H9 (cell line): ENCODE measurements around the gene ABR. TPM values are rescaled to one million over a fixed set of nuclear protein-coding genes. Genes with fewer than 3 reads are reported as not detected.

Experiments
- DNase-seq: peaks from one replicate; pipeline ENCODE4 v3.0.0-alpha.2; 2017
- H2AFZ ChIP-seq: one replicate; pipeline ENCODE4 v1.6.1; 2013; ENCODE audit warnings: mild to moderate bottlenecking, low read length, control low read depth, moderate library complexity
- H2AK5ac ChIP-seq: 2 replicates; pipeline ENCODE4 v1.6.1; 2013; ENCODE audit warnings: low read length, control low read depth, mixed read lengths; ENCODE audit not compliant: insufficient read length
- H2BK120ac ChIP-seq: one replicate; pipeline ENCODE4 v1.6.1; 2013; ENCODE audit warnings: low read depth, mild to moderate bottlenecking, low read length, control low read depth, inconsistent platforms; ENCODE audit not compliant: poor library complexity, severe bottlenecking
- H2BK12ac ChIP-seq: 2 replicates; pipeline ENCODE4 v1.6.1; 2013; ENCODE audit warnings: low read length, control low read depth, mixed read lengths, low read depth; ENCODE audit not compliant: insufficient read length
- H2BK15ac ChIP-seq: 2 replicates; pipeline ENCODE4 v1.6.1; 2013; ENCODE audit warnings: low read depth, low read length, control low read depth
- H2BK20ac ChIP-seq: one replicate; pipeline ENCODE4 v1.6.1; 2013; ENCODE audit warnings: low read depth, mild to moderate bottlenecking, low read length, control low read depth, inconsistent platforms; ENCODE audit not compliant: poor library complexity, severe bottlenecking
- H2BK5ac ChIP-seq: 2 replicates; pipeline ENCODE4 v1.6.1; 2013; ENCODE audit warnings: low read length, control low read depth, mixed read lengths; ENCODE audit not compliant: insufficient read length
- H3K14ac ChIP-seq: 2 replicates; pipeline ENCODE4 v1.6.1; 2013; ENCODE audit warnings: low read length, control low read depth; ENCODE audit not compliant: insufficient read depth
- H3K18ac ChIP-seq: 2 replicates; pipeline ENCODE4 v1.6.1; 2013; ENCODE audit warnings: low read depth, mild to moderate bottlenecking, mixed read lengths, low read length, control low read depth; ENCODE audit not compliant: insufficient read length
- H3K23ac ChIP-seq: 2 replicates; pipeline ENCODE4 v1.6.1; 2013; ENCODE audit warnings: low read length, control low read depth, mixed read lengths, low read depth; ENCODE audit not compliant: insufficient read length
- H3K23me2 ChIP-seq: 2 replicates; pipeline ENCODE4 v1.6.1; 2013; ENCODE audit warnings: low read depth, mild to moderate bottlenecking, mixed read lengths, low read length, control low read depth; ENCODE audit not compliant: insufficient read length, poor library complexity, severe bottlenecking
- H3K27ac ChIP-seq: 2 replicates; pipeline ENCODE4 v1.5.1; 2013; ENCODE audit warnings: low read length, control low read depth, mixed read lengths, low read depth; ENCODE audit not compliant: insufficient read length
- H3K27me3 ChIP-seq: 2 replicates; pipeline ENCODE4 v1.6.1; 2013; ENCODE audit warnings: low read length, control low read depth, inconsistent platforms; ENCODE audit not compliant: insufficient read depth
- H3K4ac ChIP-seq: 2 replicates; pipeline ENCODE4 v1.6.1; 2013; ENCODE audit warnings: low read depth, mild to moderate bottlenecking, control low read depth, inconsistent platforms, low read length, moderate library complexity
- H3K4me1 ChIP-seq: 2 replicates; pipeline ENCODE4 v1.6.1; 2013; ENCODE audit warnings: low read length, control low read depth, inconsistent platforms; ENCODE audit not compliant: insufficient read depth
- H3K4me2 ChIP-seq: 2 replicates; pipeline ENCODE4 v1.6.1; 2013; ENCODE audit warnings: low read length, control low read depth, mixed read lengths; ENCODE audit not compliant: insufficient read length, insufficient read depth
- H3K56ac ChIP-seq: 2 replicates; pipeline ENCODE4 v1.6.1; 2013; ENCODE audit warnings: low read depth, mild to moderate bottlenecking, mixed read lengths, low read length, control low read depth; ENCODE audit not compliant: insufficient read length
- H3K79me1 ChIP-seq: 2 replicates; pipeline ENCODE4 v1.6.1; 2013; ENCODE audit warnings: low read depth, mild to moderate bottlenecking, moderate library complexity, low read length, control low read depth, inconsistent platforms; ENCODE audit not compliant: insufficient read depth, poor library complexity, severe bottlenecking
- H3K79me2 ChIP-seq: 2 replicates; pipeline ENCODE4 v1.6.1; 2013; ENCODE audit warnings: low read length, control low read depth, inconsistent platforms; ENCODE audit not compliant: insufficient read depth
- H3K9ac ChIP-seq: 2 replicates; pipeline ENCODE4 v1.6.1; 2013; ENCODE audit warnings: low read length, control low read depth, mixed read lengths; ENCODE audit not compliant: insufficient read length; ENCODE audit errors: extremely low read depth
- H3K9me3 ChIP-seq: one replicate; pipeline ENCODE4 v1.6.1; 2013; ENCODE audit warnings: low read depth, low read length, inconsistent platforms; ENCODE audit not compliant: control insufficient read depth
- H3T11ph ChIP-seq: one replicate; pipeline ENCODE4 v1.6.1; 2013; ENCODE audit warnings: mild to moderate bottlenecking, low read length, control low read depth, inconsistent platforms
- H4K20me1 ChIP-seq: one replicate; pipeline ENCODE4 v1.6.1; 2013; ENCODE audit not compliant: control insufficient read depth, insufficient read length, insufficient read depth
- H4K5ac ChIP-seq: 2 replicates; pipeline ENCODE4 v1.6.1; 2013; ENCODE audit warnings: low read depth, mild to moderate bottlenecking, mixed read lengths, low read length, control low read depth; ENCODE audit not compliant: insufficient read length
- H4K8ac ChIP-seq: replicated peaks from 2 replicates; pipeline ENCODE4 v1.6.1; 2013; ENCODE audit warnings: low read length, control low read depth, mixed read lengths, low read depth; ENCODE audit not compliant: insufficient read length
- H4K91ac ChIP-seq: 2 replicates; pipeline ENCODE4 v1.6.1; 2013; ENCODE audit warnings: low read depth, mild to moderate bottlenecking, moderate library complexity, mixed read lengths, low read length, control low read depth; ENCODE audit not compliant: insufficient read length
- H3K27ac Mint-ChIP-seq, 3 experiments: 2 replicates in 2 of 3; 3 replicates in 1 of 3; pipeline ENCODE4 v1.8.0; 2020 to 2021; ENCODE audit warnings: mixed read lengths in 3 of 3, mild to moderate bottlenecking in 1 of 3, moderate library complexity in 1 of 3
- H3K27me3 Mint-ChIP-seq: 2 replicates; pipeline ENCODE4 v1.8.0; 2021; ENCODE audit warnings: low read depth, mild to moderate bottlenecking, moderate library complexity, mixed read lengths
- H3K36me3 Mint-ChIP-seq, 3 experiments: 2 replicates in 2 of 3; 3 replicates in 1 of 3; pipeline ENCODE4 v1.8.0; 2020 to 2021; ENCODE audit warnings: low read depth in 3 of 3, mixed read lengths in 3 of 3; ENCODE audit not compliant: insufficient read depth in 1 of 3
- H3K4me1 Mint-ChIP-seq, 2 experiments: 2 replicates each; pipeline ENCODE4 v1.8.0; 2020; ENCODE audit warnings: mixed read lengths in 2 of 2
- H3K4me3 Mint-ChIP-seq, 2 experiments: 2 replicates in 1 of 2; 3 replicates in 1 of 2; pipeline ENCODE4 v1.8.0; 2020 to 2021; ENCODE audit warnings: mild to moderate bottlenecking in 2 of 2, mixed read lengths in 2 of 2, moderate library complexity in 1 of 2
- H3K9me3 Mint-ChIP-seq, 2 experiments: 2 replicates in 1 of 2; 3 replicates in 1 of 2; pipeline ENCODE4 v1.8.0; 2020; ENCODE audit warnings: mild to moderate bottlenecking in 2 of 2, mixed read lengths in 2 of 2, moderate library complexity in 1 of 2
- CTCF ChIP-seq: fragments of 200-600 bp; sonication (generic); conservative IDR thresholded peaks from 3 replicates; pipeline ENCODE4 v1.8.0; 2021; ENCODE audit warnings: antibody characterized with exemption, mild to moderate bottlenecking
- WGBS: extraction: QIAGEN DNeasy Blood & Tissue Kit; methylation state at CpG from one replicate; pipeline ENCODE4 v1.1.7; 2013; ENCODE audit warnings: missing lambda C conversion rate, low lambda C conversion rate, mixed read lengths; ENCODE audit not compliant: insufficient read length; ENCODE audit errors: extremely low coverage; 5-methylcytosine and 5-hydroxymethylcytosine counted together
- total RNA-seq: library from RNA; stranded (reverse); gene quantifications from 2 replicates; pipeline ENCODE4 v1.2.1, GENCODE V29; 2021

ABR gene
- total RNA-seq, 1 experiment from 2014 or later, result 34.7 TPM

- Histone ChIP-seq H2AK5ac (no peak overlapping the region), H4K8ac (no peak overlapping the region), H2BK12ac (no peak overlapping the region), H2AFZ (no peak overlapping the region), H2BK5ac (no peak overlapping the region), H3K79me2 (no peaks in the 10 kb centered on the region), H2BK15ac (no peak overlapping the region), H3K56ac (no peak overlapping the region), H3T11ph (no peak overlapping the region), H3K23ac (no peak overlapping the region), H2BK120ac (no peak overlapping the region), H3K27ac (no peak overlapping the region), H4K5ac (no peak overlapping the region), H3K79me1 (no peaks in the 10 kb centered on the region), H2BK20ac (no peak overlapping the region), H4K20me1 (no peaks in the 10 kb centered on the region), H3K9ac (no peak overlapping the region), H3K18ac (no peak overlapping the region), H3K4me2 (no peak overlapping the region), H3K14ac (no peak overlapping the region), H4K91ac (no peak overlapping the region), H3K4ac (no peak overlapping the region), H3K27me3 (no peaks in the 10 kb centered on the region), H3K9me3 (no peaks in the 10 kb centered on the region), H3K4me1 (no peaks in the 10 kb centered on the region), H3K23me2 (no peaks in the 10 kb centered on the region)
- Mint-ChIP-seq H3K27ac (no peak overlapping the region; a peak in 1 of 7 replicates), H3K36me3 (peaks cover 0 to 11% (median 4%) of the 10 kb centered on the region in 3 experiments; a peak in 5 of 7 replicates), H3K4me3 (no peak overlapping the region), H3K9me3 (no peaks in the 10 kb centered on the region), H3K4me1 (peaks cover 8 to 9% of the 10 kb centered on the region in 2 experiments; a peak in 3 of 4 replicates), H3K27me3 (no peaks in the 10 kb centered on the region; the same call in 1 of the 2 replicates)
- DNase-seq, result no peak
- no CpG with 5 or more reads among the region's 19 CpGs for WGBS
- no peak for TF ChIP-seq CTCF
These were observed 170.3 kb downstream of the ABR start for GRCh38 chr17:1009229-1010085.
